Skeletal muscle tissue (tissue), 4 donors: Measurements from ENCODE around the gene ZNF783. TPM values are rescaled to one million over a fixed set of nuclear protein-coding genes. Genes with fewer than 3 reads are reported as not detected.
A peak's percentile ranks its signal among the peaks of the same experiment; 100 is the strongest.
"Not testable (repeated sequence)": the region's sequence is repeated elsewhere in the genome, so short reads cannot be mapped to it uniquely, and the experiment has no call there.

Experiments
- H3K27ac ChIP-seq: one replicate; pipeline ENCODE4 v1.7.0; 2013; ENCODE audit warnings: mild to moderate bottlenecking, low read depth, low read length, inconsistent platforms
- H3K27me3 ChIP-seq, 3 donors: one replicate each; pipeline ENCODE4 v1.7.0; 2013; ENCODE audit warnings: low read length in 3 of 3; ENCODE audit not compliant: control insufficient read depth in 3 of 3, insufficient read depth in 3 of 3
- H3K36me3 ChIP-seq, 3 donors: one replicate each; pipeline ENCODE4 v1.7.0; 2013; ENCODE audit warnings: low read length in 3 of 3; ENCODE audit not compliant: control insufficient read depth in 3 of 3, insufficient read depth in 3 of 3
- H3K4me1 ChIP-seq, 3 donors: one replicate each; pipeline ENCODE4 v1.7.0; 2013; ENCODE audit warnings: low read length in 3 of 3, mild to moderate bottlenecking in 3 of 3; ENCODE audit not compliant: control insufficient read depth in 3 of 3, insufficient read depth in 3 of 3
- H3K4me3 ChIP-seq, 3 donors: one replicate each; pipeline ENCODE4 v1.7.0; 2013; ENCODE audit warnings: low read length in 3 of 3
- H3K9ac ChIP-seq, 3 donors: one replicate each; pipeline ENCODE4 v1.7.0; 2013; ENCODE audit warnings: low read length in 3 of 3, mild to moderate bottlenecking in 3 of 3, moderate library complexity in 2 of 3, low read depth in 1 of 3
- H3K9me3 ChIP-seq, 3 donors: one replicate each; pipeline ENCODE4 v1.7.0; 2013; ENCODE audit warnings: low read length in 3 of 3; ENCODE audit not compliant: control insufficient read depth in 3 of 3
- total RNA-seq: library from RNA; depleted of rRNA; stranded (reverse); fragments of >200 nt; gene quantifications from one replicate; pipeline ENCODE4 v1.2.3, GENCODE V29; 2014
- donor health status: Osteomylitis.

The ZNF783 gene
- total RNA-seq, 1 donor from 2014 or later, result 8.9 TPM

DNA sequence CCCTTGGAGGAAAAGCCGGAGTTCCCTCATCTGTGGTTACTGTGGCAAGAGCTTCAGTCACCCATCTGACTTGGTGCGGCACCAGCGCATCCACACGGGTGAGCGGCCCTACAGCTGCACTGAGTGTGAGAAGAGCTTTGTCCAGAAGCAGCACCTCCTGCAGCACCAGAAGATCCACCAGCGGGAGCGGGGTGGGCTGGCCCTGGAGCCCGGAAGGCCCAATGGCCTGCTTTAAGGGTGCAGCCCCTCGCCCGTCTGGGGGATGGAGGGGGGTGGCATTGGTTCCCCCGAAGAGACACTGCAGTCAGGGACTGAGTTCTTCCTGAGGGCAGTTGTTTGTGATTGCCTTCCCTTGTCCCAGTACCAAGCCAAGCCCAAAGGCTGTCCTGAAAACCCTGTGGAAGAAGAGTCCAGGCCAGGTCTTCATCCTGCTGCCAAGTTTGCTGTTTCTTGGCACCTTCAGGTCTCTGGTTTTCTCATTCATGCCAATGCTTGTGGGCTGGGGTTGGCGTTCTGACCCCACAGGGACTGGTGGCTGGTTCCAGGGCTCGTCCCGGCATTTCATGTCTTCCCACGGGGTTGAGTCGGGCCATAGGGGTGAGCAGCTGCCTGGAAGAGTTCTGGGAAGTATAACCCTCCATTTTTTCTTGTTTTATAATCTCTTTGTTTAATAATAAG is 7.7 kb upstream of the ZNF783 start:
- no peak overlapping the region for H3K27ac ChIP-seq
- no peaks in the 10 kb centered on the region for H3K27me3 ChIP-seq
- H3K9ac ChIP-seq, result peak overlapping the region in 1 of 3 donors; percentile 45
- no peak overlapping the region for H3K4me3 ChIP-seq
- no peaks in the 10 kb centered on the region for H3K9me3 ChIP-seq
- peaks cover 42 to 51% (median 50%) of the 10 kb centered on the region in 3 donors for H3K36me3 ChIP-seq
- H3K4me1 ChIP-seq, result peaks cover 9 to 27% (median 11%) of the 10 kb centered on the region in 3 donors

DNA sequence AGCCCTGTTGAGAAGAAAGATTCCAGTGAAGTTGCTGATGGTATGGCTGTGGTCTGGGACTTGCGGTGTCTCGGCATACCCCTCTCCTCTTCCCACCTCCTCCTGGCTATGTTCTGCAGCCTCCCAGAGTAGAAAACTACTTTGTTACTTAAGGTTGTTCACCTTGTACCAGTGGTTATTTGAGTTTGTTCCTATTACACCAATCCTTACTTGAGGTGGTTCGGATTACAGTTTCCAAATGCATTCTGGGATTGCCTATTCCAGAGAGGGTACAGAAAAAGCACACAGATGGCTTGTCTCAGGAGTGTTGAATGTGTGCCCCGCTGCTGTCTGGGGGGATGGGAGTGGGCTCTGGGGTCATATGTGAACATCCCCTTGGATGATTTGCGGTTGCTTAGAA is 6.8 kb upstream of the ZNF783 start:
- H3K9ac ChIP-seq, result peak overlapping the region in 1 of 3 donors; percentile 45
- peaks cover 40 to 51% (median 50%) of the 10 kb centered on the region in 3 donors for H3K36me3 ChIP-seq
- H3K27ac ChIP-seq, result no peak overlapping the region
- H3K9me3 ChIP-seq, result no peaks in the 10 kb centered on the region
- peaks cover 9 to 27% (median 11%) of the 10 kb centered on the region in 3 donors for H3K4me1 ChIP-seq
- no peak overlapping the region for H3K4me3 ChIP-seq
- no peaks in the 10 kb centered on the region for H3K27me3 ChIP-seq

- peaks cover 9 to 27% (median 16%) of the 10 kb centered on the region in 3 donors for H3K4me1 ChIP-seq
- no peaks in the 10 kb centered on the region for H3K9me3 ChIP-seq
- H3K9ac ChIP-seq, result no peak overlapping the region
- H3K36me3 ChIP-seq, result peaks cover 34 to 44% (median 43%) of the 10 kb centered on the region in 3 donors
- no peaks in the 10 kb centered on the region for H3K27me3 ChIP-seq
- H3K27ac ChIP-seq, result no peak overlapping the region
- H3K4me3 ChIP-seq, result no peak overlapping the region
These were observed 5.4 kb upstream of the ZNF783 start for GRCh38 chr7:149256568-149256967.

DNA sequence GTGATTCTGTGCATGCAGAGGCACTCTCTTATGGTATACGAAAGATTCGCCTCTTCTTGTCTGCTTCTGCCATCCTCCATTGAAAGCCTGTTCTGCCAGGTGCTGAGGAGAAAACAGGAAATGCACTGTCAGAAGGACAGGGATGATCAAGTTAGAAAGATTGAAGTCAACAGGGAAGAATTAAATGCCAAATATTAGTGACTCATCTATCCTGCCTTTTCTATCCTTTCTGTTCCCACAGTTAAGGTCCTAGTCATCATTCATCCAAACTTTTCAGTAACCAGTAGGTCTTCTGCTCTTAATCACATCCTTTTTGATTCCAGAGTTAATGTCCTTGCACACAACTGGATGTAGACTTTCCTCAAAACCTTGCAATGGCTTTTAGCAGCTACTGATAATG is 4.8 kb upstream of the ZNF783 start:
- Histone ChIP-seq H3K9me3 (no peaks in the 10 kb centered on the region), H3K27ac (no peak overlapping the region), H3K36me3 (peaks cover 33 to 38% (median 37%) of the 10 kb centered on the region in 3 donors), H3K27me3 (no peaks in the 10 kb centered on the region), H3K4me3 (no peak overlapping the region), H3K9ac (no peak overlapping the region), H3K4me1 (peaks cover 8 to 25% (median 17%) of the 10 kb centered on the region in 3 donors)

- peak overlapping the region; percentile 75 to 81 (median 78) for H3K4me3 ChIP-seq
- peaks cover 3 to 7% (median 5%) of the 10 kb centered on the region in 3 donors for H3K4me1 ChIP-seq
- H3K27ac ChIP-seq, result peak overlapping the region; percentile 76
- no peaks in the 10 kb centered on the region for H3K27me3 ChIP-seq
- H3K36me3 ChIP-seq, result peaks cover 6 to 8% (median 8%) of the 10 kb centered on the region in 3 donors
- H3K9ac ChIP-seq, result peak overlapping the region; percentile 88 to 91 (median 89)
- H3K9me3 ChIP-seq, result no peaks in the 10 kb centered on the region
These were observed 624 bp upstream of the ZNF783 start for GRCh38 chr7:149261316-149261828.

DNA sequence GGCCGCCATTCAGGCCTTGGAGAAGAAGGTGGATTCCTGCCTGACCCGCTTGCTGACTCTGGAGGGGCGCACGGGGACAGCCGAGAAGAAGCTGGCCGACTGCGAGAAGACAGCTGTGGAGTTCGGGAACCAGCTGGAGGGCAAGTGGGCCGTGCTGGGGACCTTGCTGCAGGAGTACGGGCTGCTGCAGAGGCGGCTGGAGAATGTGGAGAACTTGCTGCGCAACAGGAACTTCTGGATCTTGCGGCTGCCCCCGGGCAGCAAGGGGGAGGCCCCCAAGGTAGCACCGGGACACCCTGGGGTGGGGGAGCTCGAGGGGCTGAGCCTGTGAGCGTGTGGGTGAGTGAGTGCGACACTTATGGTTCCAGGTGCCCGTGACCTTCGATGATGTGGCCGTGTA is 4.5 kb downstream of the ZNF783 start:
- peaks cover 20 to 35% (median 28%) of the 10 kb centered on the region in 3 donors for H3K36me3 ChIP-seq
- H3K27ac ChIP-seq, result no peak overlapping the region
- no peaks in the 10 kb centered on the region for H3K27me3 ChIP-seq
- no peak overlapping the region for H3K9ac ChIP-seq
- peaks cover 3 to 5% (median 4%) of the 10 kb centered on the region in 3 donors for H3K4me1 ChIP-seq
- H3K4me3 ChIP-seq, result no peak overlapping the region
- H3K9me3 ChIP-seq, result no peaks in the 10 kb centered on the region

- H3K4me3 ChIP-seq, result no peak overlapping the region
- peaks cover 0 to 2% (median 0%) of the 10 kb centered on the region in 3 donors for H3K4me1 ChIP-seq
- no peak overlapping the region for H3K27ac ChIP-seq
- no peak overlapping the region for H3K9ac ChIP-seq
- H3K36me3 ChIP-seq, result peaks cover 20 to 38% (median 37%) of the 10 kb centered on the region in 3 donors
- H3K27me3 ChIP-seq, result no peaks in the 10 kb centered on the region
- H3K9me3 ChIP-seq, result no peaks in the 10 kb centered on the region
These were observed 5.7 kb downstream of the ZNF783 start for GRCh38 chr7:149267733-149268132.

GRCh38 chr7:149274424-149274823 is 12.4 kb downstream of the ZNF783 start:
- H3K9ac ChIP-seq, H3K4me3 ChIP-seq, H3K27ac ChIP-seq, H3K9me3 ChIP-seq, H3K27me3 ChIP-seq, H3K4me1 ChIP-seq: not testable (repeated sequence)
- H3K36me3 ChIP-seq, result peaks cover 27 to 41% (median 31%) of the 10 kb centered on the region in 3 donors

DNA sequence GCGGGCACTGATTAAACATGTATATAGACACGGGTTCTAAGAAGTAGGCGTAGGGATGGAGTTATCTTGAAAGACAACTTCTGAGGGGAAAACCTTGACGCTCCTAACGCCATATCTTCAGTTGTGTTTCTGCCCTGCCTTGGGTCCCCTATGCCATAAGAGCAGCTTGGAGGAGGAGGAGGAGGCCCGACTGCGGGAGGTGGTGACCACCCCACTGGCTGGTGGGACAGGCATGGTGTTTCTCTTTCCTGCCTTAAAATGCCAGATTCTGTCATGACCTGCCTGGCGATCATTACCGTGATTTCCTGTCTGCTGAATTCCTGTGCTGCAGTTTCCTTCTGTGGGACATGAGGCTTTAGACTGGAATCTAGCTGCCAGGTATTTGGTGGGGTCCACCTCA is 15.9 kb downstream of the ZNF783 start:
- no peak overlapping the region for H3K9ac ChIP-seq
- no peaks in the 10 kb centered on the region for H3K27me3 ChIP-seq
- H3K4me1 ChIP-seq, result no peaks in the 10 kb centered on the region
- H3K9me3 ChIP-seq, result no peaks in the 10 kb centered on the region
- no peak overlapping the region for H3K27ac ChIP-seq
- H3K36me3 ChIP-seq, result peaks cover 23 to 38% (median 32%) of the 10 kb centered on the region in 3 donors
- no peak overlapping the region for H3K4me3 ChIP-seq

- Histone ChIP-seq H3K4me3 (no peak overlapping the region), H3K9ac (no peak overlapping the region), H3K36me3 (peaks cover 19 to 38% (median 30%) of the 10 kb centered on the region in 3 donors), H3K4me1 (no peaks in the 10 kb centered on the region), H3K27ac (no peak overlapping the region), H3K27me3 (no peaks in the 10 kb centered on the region), H3K9me3 (no peaks in the 10 kb centered on the region)
These were observed 16.4 kb downstream of the ZNF783 start for GRCh38 chr7:149278396-149278795.
